Activated T-cell treated with anti-CD3 and anti-CD28 coated beads, Interleukin-2, amount 50 U/mL, for 24 hours (primary cell): ENCODE results near the gene STXBP5.

Source experiments
- DNase-seq: peaks from one replicate; pipeline ENCODE4 v3.0.0-alpha.2; 2020
- H3K27ac Mint-ChIP-seq: 2 replicates; pipeline ENCODE4 v1.8.0; 2020; ENCODE audit warnings: mild to moderate bottlenecking, mixed read lengths
- H3K27me3 Mint-ChIP-seq: 2 replicates; pipeline ENCODE4 v1.8.0; 2020; ENCODE audit warnings: mixed read lengths
- H3K36me3 Mint-ChIP-seq: 2 replicates; pipeline ENCODE4 v1.8.0; 2020; ENCODE audit warnings: low read depth, mixed read lengths
- H3K4me1 Mint-ChIP-seq: 2 replicates; pipeline ENCODE4 v1.8.0; 2020; ENCODE audit warnings: low read depth, mixed read lengths
- H3K4me3 Mint-ChIP-seq: 2 replicates; pipeline ENCODE4 v1.8.0; 2020; ENCODE audit warnings: mild to moderate bottlenecking, moderate library complexity, mixed read lengths
- H3K9me3 Mint-ChIP-seq: 2 replicates; pipeline ENCODE4 v1.8.0; 2020; ENCODE audit warnings: mixed read lengths

Gene STXBP5

DNA sequence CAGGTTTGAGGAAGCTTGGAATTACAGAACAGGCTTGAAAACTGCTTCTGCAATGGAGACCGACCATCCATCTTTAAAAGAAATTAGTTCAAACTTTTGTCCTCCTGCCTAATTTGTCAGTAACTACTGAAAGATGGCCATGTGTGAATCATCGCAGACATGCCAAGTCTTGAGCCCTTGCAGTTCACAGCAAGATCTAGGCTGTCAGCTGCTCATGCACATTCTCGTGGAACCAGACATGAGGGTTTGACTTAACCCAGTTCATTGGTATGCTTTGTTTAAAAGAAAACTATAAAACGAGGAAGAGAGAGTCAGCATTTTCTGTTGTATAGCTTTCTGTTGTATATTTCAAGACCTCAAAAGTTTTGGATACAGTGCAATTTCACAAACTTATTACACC, 230.3 kb downstream of the STXBP5 start:
- no peaks in the 10 kb centered on the region for H3K4me1 Mint-ChIP-seq
- H3K4me3 Mint-ChIP-seq = no peak overlapping the region
- H3K27ac Mint-ChIP-seq = no peak overlapping the region
- H3K36me3 Mint-ChIP-seq = no peaks in the 10 kb centered on the region
- DNase-seq = no peak
- peaks cover 15% of the 10 kb centered on the region for H3K27me3 Mint-ChIP-seq
- H3K9me3 Mint-ChIP-seq = no peaks in the 10 kb centered on the region

DNA sequence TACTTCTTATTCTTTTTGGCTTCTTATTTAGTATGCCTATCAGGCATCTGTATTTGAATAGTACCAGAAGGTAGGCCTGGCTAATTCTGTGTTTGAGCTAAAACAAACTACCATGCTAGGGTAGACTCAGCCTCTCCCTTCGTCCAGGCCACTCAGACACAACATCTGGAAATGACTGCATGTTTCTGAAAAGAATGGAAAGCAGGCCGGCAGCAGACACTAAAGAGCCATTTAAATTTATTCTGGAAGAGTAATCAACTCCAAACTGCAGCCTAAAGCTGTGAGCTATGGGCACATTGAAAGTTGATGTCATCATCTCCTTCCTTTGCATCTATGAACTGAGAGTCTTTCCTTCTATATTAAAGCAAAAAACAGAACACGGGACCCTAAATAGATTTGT, 233.4 kb downstream of the STXBP5 start:
- DNase-seq = no peak
- H3K4me3 Mint-ChIP-seq = no peak overlapping the region
- no peaks in the 10 kb centered on the region for H3K9me3 Mint-ChIP-seq
- H3K36me3 Mint-ChIP-seq = no peaks in the 10 kb centered on the region
- no peaks in the 10 kb centered on the region for H3K4me1 Mint-ChIP-seq
- no peak overlapping the region for H3K27ac Mint-ChIP-seq
- H3K27me3 Mint-ChIP-seq = peaks cover 12% of the 10 kb centered on the region

DNA sequence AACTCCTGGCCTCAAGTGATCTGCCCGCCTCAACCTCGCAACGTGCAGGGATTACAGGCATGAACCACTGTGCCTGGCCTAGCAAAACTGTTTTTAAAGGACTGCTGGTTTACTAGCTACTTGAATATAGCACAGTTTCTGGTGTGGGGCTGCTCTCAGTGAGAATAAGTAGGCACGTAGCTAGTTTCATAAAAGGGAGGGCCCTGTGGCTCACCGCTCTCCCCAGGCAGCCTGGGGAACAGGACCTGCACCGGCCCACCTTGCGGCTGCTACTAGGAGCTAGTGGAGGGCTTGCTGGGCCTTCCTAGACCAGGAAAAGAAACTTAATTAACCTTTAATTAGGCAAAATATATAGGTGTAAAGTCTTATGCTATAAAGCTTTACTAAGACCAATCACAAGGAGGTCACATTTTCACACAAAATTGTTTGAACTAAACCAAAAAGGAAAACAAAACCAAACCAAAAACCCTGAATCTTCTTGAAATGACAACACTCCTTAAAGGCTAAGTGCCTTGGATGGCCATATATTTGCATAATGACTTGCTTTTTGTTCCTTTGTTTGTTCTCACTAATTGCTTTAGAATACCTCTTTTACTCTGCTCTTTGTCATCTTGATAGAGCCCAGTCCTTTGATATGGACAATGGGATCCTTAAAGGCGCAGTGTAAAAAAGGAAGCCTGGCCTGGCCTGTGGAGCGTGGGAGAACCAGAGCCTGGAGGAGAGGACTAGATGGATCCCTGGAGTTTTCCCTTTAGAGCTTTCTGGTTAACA, 234.7 kb downstream of the STXBP5 start:
- H3K4me1 Mint-ChIP-seq = no peaks in the 10 kb centered on the region
- DNase-seq = no peak
- H3K27ac Mint-ChIP-seq = no peak overlapping the region
- no peak overlapping the region for H3K4me3 Mint-ChIP-seq
- H3K36me3 Mint-ChIP-seq = no peaks in the 10 kb centered on the region
- peaks cover 12% of the 10 kb centered on the region for H3K27me3 Mint-ChIP-seq
- no peaks in the 10 kb centered on the region for H3K9me3 Mint-ChIP-seq
